Motor neuron (in vitro differentiated cells): ENCODE measurements around the gene SHISA5. TPM values are rescaled to one million over a fixed set of nuclear protein-coding genes. Genes with fewer than 3 reads are reported as not detected.

ENCODE experiments used
- ATAC-seq, 8 experiments: fragments of 200-7000 bp; cut with Tn5 transposase; replicated peaks in 6 of 8; 2 replicates each; pipeline ENCODE4 v1.8.0; 2021; ENCODE audit warnings: mild to moderate bottlenecking in 8 of 8, moderate library complexity in 8 of 8
- H3K27ac ChIP-seq, 2 donors: fragments of 250-450 bp; sonication (Bioruptor Pico); 2 replicates each; pipeline ENCODE4 v1.9.0; 2021; ENCODE audit warnings: antibody characterized with exemption in 2 of 2, mild to moderate bottlenecking in 2 of 2, moderate library complexity in 1 of 2
- H3K4me1 ChIP-seq, 2 donors: fragments of 250-450 bp; sonication (Bioruptor Pico); replicated peaks in 1 of 2; 2 replicates each; pipeline ENCODE4 v1.6.1; 2021; ENCODE audit warnings: antibody characterized with exemption in 2 of 2, mild to moderate bottlenecking in 2 of 2, moderate library complexity in 1 of 2
- H3K4me3 ChIP-seq, 5 donors: fragments of 250-450 bp; sonication (Bioruptor Pico); 2 replicates each; pipeline ENCODE4 v1.9.0; 2021; ENCODE audit warnings: antibody characterized with exemption in 5 of 5, mild to moderate bottlenecking in 5 of 5, moderate library complexity in 4 of 5
- WGBS, 10 experiments: fragments of 450-650 bp; shearing (Covaris generic); methylation state at CpG; one replicate each; pipeline ENCODE4 v1.0.0; 2022; 5-methylcytosine and 5-hydroxymethylcytosine counted together
- in situ Hi-C, 9 experiments: fragments of 400-800 bp; cut with MboI; loops; one replicate each; pipeline ENCODE4 v1.15.0; 2021; ENCODE audit warnings: low sequenced_read_pairs in 9 of 9, low pct_unique_long_range_greater_than_20kb in 2 of 9; ENCODE audit not compliant: unreplicated experiment in 9 of 9
- total RNA-seq, 8 experiments: library from RNA; unstranded; fragments of 300-600 nt; gene quantifications; 2 replicates each; pipeline versions ENCODE4 v1.2.3 to v1.2.4, GENCODE V29; 2022

SHISA5 gene
- total RNA-seq, 8 experiments from 2014 or later: 70.4 to 252 (median 93.4) TPM

DNA sequence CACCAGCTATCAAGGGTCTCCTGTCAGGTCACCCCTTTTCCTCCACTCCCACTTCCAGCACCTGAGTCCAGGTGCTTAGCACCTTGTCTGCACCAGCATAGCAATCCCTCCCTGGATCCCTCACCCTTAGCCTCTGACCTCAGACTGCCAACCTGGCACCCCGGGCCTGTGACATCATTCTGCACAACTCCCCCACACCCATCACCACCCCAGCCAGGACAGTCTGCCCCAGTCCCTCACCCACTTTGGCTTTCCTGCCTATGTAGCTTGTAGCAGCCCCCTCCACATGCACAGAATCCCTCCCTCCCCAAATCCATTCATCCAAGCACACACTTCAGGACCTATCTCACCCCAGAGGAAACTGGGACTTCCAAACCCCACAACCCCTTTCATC, 73.3 kb downstream of the SHISA5 start:
- in situ Hi-C loops: loop anchor here in 7 of 9 experiments (10.0 to 25.0 kb wide), 4 partner anchors 156 to 193 kb away; partner anchors contain the start of gene ZNF589 (in 1 of the 7)
- Histone ChIP-seq H3K4me3 (no peak overlapping the region), H3K27ac (no peak overlapping the region), H3K4me1 (peaks cover 28 to 31% of the 10 kb centered on the region in 2 donors)
- 100% methylated on average over 1 of the region's 1 CpG; no CpG with 5 or more reads in 9 of the 10 experiments for WGBS, 10 experiments
- ATAC-seq: no peak

DNA sequence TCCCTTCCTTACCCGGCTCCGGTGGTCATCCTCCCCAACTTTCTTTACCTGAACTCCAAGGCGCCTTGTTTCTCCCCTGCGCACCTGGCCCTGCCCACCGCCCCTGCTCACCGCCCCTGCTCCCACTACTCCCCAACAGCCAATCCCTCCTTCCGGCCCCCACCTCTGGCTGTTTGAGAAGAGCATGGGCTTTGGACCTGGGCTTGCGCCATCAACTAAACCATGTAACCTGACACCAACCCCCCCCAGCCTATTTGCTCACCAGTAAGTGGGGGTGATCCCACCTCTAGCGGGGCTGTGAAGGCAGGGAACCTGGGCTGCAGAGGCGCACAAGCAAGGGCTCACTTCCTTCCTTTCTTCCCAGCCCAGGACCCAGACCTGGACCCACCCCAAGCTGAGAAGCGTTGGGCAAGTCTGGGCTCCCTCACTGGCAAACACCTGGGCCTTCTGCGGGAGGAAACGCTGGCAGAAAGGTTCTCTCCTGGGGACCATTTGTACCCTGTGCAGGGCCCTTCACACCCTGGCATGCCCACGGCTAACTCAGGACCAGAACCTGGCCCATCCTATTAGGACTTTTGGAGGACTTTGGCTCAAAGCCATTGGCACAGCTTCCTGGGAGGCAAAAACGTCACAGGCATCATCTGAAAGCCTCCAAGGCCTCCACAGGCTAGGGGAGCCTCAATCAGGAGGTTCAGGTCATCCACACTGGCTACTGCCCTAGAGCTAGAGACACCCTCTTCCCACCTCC, 73.8 kb downstream of the SHISA5 start, which contains the start of gene PLXNB1:
TSS of gene PLXNB1 (minus strand) at position 127 of the 748 bp plus-strand sequence. CDS start 5,475 bp downstream, outside the sequence.
- peak within 1 kb of the TSS; percentile 93 to 94 for H3K27ac ChIP-seq
- H3K4me1 ChIP-seq: peaks cover 31 to 34% of the 10 kb centered on the region in 2 donors
- ATAC-seq: peak; percentile 0 to 45 (median 18)
- in situ Hi-C loops: loop anchor here in 7 of 9 experiments (10.0 to 25.0 kb wide), 4 partner anchors 155 to 193 kb away; partner anchors contain the start of gene ZNF589 (in 1 of the 7)
- peak within 1 kb of the TSS; percentile 82 to 93 (median 88) for H3K4me3 ChIP-seq
- 7 to 80% (median 52%) methylated on average over 1 to 4 of the region's 15 CpGs; no CpG with 5 or more reads in 5 of the 10 experiments for WGBS, 10 experiments

DNA sequence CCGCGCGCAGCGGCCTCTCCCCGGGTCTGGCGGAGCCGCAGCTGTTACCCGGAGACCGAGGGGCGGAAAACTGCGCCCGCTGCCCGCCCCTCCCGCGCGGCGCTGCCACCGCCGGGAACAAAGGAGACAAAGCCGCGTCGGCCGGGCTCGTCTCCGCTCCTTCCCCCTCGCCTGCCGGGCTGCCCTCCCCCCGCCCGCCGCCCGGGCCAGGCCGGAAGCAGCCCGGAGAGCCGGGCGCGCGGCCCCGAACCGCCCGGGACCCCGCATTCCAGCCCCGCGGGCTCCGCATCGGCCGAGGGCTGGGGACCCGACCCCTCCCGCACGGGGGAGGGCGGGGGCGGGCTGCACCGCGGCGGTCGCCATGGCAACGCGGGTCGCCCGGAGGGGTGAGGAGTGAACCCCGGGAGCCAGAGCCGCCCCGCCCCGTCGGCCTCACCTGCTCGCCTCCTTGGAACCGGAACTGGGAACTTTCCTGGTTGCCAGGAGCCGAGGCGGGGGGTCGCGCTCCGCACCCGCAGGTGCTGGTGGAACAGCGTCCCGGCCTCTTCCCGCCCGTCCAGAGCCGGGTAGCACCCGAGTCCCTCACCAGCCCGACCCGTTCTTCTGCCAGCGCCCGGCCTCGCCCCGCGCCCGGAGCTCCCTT, 74.5 kb downstream of the SHISA5 start:
- H3K4me3 ChIP-seq: peak overlapping the region; percentile 82 to 93 (median 88)
- in situ Hi-C loops: loop anchor here in 5 of 9 experiments (25.0 kb wide), 2 partner anchors 167 to 192 kb away; partner anchors contain the start of gene ZNF589 (in 1 of the 5)
- peak; percentile 11 to 77 (median 70) for ATAC-seq
- H3K4me1 ChIP-seq: peaks cover 31 to 37% of the 10 kb centered on the region in 2 donors
- peak overlapping the region; percentile 93 to 94 for H3K27ac ChIP-seq
- no CpG with 5 or more reads among the region's 86 CpGs for WGBS, 10 experiments

DNA sequence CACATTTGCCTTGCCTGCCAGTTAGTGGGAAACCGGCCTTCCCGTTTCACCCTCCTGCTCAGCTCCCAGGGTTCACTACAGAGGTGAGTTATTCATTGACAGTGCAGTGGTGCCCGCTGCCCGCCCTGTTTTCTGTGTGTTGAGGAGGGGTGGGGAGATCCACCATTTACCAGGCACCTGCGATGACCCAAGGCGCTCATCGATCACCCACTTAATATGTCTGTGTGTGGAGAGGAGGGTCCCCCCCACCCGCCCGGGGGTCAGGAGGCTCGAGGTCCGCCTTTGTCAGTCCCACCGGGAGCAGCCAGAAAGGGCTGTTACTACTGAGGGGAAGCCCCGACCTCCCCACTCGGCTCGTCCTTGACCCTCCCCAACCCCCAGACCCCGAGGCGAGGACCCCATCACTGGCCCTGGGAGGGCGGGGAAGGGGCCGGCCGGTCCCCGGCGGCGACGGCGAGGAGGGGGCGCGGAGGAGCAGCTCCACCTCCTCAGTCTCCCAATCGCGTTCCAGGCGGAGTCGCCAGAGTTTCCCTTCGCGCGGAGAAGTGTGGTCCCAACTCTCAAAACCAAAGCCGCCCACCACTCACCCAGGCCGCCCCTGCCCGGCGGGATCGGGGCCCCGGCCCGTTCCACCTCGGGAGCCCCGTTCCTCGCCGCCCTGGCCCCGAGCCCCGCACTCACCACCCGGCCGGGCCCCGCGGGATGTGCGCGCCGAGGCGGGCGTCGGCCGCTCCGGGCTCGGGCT, 75.2 kb downstream of the SHISA5 start:
- H3K4me3 ChIP-seq: peak overlapping the region; percentile 82 to 93 (median 88)
- in situ Hi-C loops: loop anchor here in 5 of 9 experiments (25.0 kb wide), 2 partner anchors 166 to 191 kb away; partner anchors contain the start of gene ZNF589 (in 1 of the 5)
- H3K4me1 ChIP-seq: peaks cover 31 to 37% of the 10 kb centered on the region in 2 donors
- H3K27ac ChIP-seq: peak overlapping the region; percentile 93 to 94
- WGBS, 10 experiments: 0% methylated on average over 2 of the region's 60 CpGs; no CpG with 5 or more reads in 9 of the 10 experiments
- peak; percentile 0 to 64 (median 52) for ATAC-seq

DNA sequence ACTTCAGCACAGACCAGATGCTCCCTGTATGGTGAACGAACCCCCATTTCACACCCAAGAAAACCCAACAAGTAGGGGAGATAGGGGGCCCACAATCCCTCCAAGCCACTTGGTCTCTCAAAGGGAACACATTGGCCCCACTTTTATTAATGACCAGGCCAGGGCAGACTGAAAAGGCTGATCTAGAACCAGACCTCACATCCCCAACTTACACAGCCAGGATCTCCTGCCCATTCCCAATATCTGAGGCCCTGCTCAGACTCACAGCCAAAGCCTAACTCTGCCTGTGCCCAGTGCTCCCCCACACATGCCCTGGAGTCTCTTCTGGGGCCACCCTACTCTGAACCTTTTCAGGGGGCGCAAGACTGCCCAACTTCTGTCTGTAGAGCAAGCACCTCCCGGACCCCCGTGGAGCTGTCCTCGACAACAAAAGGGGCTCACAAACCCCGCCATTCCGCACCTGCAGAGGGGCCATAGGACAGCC, 75.8 kb downstream of the SHISA5 start:
- H3K27ac ChIP-seq: peak overlapping the region; percentile 93 to 94
- in situ Hi-C loops: loop anchor here in 5 of 9 experiments (25.0 kb wide), 2 partner anchors 166 to 191 kb away; partner anchors contain the start of gene ZNF589 (in 1 of the 5)
- ATAC-seq: no peak
- H3K4me1 ChIP-seq: peaks cover 31 to 37% of the 10 kb centered on the region in 2 donors
- peak overlapping the region; percentile 82 to 93 (median 88) for H3K4me3 ChIP-seq
- WGBS, 10 experiments: 13 to 67% (median 20%) methylated on average over 1 to 6 of the region's 7 CpGs; no CpG with 5 or more reads in 6 of the 10 experiments

DNA sequence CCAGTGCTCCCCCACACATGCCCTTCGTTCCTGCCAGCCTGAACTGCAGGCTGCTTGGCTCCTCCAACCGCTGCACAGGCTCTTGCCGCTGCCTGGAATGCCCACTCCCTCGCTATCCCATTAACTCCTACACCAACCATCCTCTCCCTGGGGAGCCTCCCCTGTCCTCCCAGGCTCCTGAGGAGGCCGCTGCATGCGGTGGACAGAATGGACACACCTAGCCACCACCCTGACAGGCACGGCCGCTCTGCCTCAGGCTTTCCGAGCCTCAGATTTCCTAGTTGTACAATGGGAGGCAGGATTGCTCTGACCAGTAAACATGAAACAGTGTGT, 76.4 kb downstream of the SHISA5 start:
- WGBS, 10 experiments: 36 to 80% (median 80%) methylated on average over 1 to 6 of the region's 9 CpGs; no CpG with 5 or more reads in 7 of the 10 experiments
- in situ Hi-C loops: loop anchor here in 5 of 9 experiments (25.0 kb wide), 2 partner anchors 165 to 190 kb away; partner anchors contain the start of gene ZNF589 (in 1 of the 5)
- ATAC-seq: peak in 2 of 8 experiments; percentile 0 to 2
- Histone ChIP-seq H3K4me3 (peak overlapping the region in 3 of 5 donors; percentile 4 to 93 (median 88)), H3K27ac (no peak overlapping the region), H3K4me1 (peaks cover 31 to 37% of the 10 kb centered on the region in 2 donors)

DNA sequence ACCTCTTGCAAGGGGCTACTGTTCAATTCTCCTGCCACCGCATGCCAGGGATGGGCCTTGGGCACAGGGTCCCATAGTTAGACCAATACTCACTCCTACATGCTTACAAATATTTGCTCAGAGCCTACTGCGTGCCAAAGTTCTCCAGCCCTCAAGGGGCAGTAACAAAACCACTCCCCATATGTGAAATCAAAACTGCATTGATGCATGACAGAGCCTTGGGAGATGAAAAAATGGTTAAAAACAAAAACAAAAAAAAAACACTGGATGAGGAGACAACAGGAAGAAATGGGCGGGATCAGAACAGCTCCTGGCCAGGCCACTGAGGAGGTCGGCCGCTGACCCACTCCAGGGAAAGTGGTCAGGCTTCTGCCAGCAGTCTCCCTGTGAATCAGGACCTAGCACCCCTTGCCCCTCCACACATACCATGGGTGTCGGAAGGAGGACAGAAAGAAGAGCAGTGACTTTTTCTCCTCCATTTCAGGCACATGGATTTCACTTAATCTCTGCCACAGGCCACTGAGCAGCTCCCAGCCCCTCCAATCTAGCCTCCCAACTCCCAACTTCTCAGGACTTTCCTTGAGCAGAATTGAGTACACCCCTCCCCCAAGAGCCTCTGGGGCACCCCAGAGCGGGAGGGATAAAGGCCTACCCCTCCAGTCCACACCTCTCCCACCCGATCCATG, 76.9 kb downstream of the SHISA5 start:
- 33 to 100% (median 62%) methylated on average over 1 to 6 of the region's 8 CpGs; no CpG with 5 or more reads in 2 of the 10 experiments for WGBS, 10 experiments
- peak in 3 of 8 experiments; percentile 2 to 11 (median 6) for ATAC-seq
- Histone ChIP-seq H3K4me3 (peak overlapping the region in 2 of 5 donors; percentile 4 to 88), H3K4me1 (peaks cover 31 to 37% of the 10 kb centered on the region in 2 donors), H3K27ac (no peak overlapping the region)
- in situ Hi-C loops: loop anchor here in 5 of 9 experiments (25.0 kb wide), 2 partner anchors 165 to 190 kb away; partner anchors contain the start of gene ZNF589 (in 1 of the 5)

DNA sequence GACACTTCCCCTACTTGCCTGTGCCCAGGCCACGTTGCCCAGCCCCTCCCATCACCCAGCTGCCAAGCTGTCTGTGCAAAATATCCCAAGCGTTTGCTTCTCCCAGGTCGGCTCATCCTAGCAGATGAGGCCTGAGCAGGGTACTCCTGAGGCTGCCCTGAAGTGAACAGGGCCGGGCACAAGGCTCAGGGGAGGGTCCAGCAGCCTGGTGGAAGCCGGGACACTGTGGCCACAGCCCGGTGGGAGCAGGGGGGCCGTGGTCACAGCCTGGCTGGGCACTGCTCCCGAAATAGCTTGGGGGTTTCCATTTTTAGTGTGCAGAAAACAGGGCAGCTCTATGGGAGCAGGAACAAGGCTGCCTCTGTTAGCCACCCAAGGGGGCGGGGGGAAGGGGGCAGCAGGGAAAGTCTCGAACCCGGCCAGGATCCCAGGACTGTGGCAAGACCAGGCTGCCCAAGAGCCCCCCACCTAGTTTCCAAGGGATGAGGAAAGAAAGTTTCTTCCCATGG, 77.5 kb downstream of the SHISA5 start:
- H3K4me1 ChIP-seq: peaks cover 31 to 37% of the 10 kb centered on the region in 2 donors
- no peak overlapping the region for H3K27ac ChIP-seq
- in situ Hi-C loops: loop anchor here in 5 of 9 experiments (25.0 kb wide), 2 partner anchors 164 to 189 kb away; partner anchors contain the start of gene ZNF589 (in 1 of the 5)
- ATAC-seq: peak in 1 of 8 experiments; percentile 1
- H3K4me3 ChIP-seq: no peak overlapping the region
- 26 to 100% (median 78%) methylated on average over 1 to 6 of the region's 11 CpGs; no CpG with 5 or more reads in 4 of the 10 experiments for WGBS, 10 experiments

DNA sequence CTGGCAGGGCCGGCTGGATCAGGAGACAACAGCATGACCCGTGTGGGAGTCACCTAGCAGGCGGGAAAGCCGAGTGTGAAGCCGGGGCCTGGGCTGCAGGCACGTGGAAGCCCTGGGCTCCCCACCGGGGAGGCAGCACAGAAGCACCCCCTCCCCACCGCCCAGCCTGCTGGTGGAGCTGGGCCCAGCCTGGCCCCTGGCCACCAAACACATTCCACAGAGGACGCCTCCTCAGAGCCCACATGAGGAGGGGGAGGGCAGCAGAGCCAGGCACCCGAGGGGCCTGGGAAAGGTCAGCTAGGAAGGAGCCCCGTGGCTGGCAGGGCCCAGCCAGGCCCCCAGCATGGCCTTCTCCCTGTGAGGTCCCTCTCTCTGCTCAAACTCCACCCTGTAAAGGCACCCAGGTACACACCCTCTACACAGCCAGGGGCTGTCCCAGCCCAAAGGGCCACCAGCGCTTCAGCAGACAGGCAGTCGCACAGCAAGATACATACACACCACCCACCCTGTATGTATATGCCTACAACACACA, 78.6 kb downstream of the SHISA5 start:
- peaks cover 31 to 37% of the 10 kb centered on the region in 2 donors for H3K4me1 ChIP-seq

DNA sequence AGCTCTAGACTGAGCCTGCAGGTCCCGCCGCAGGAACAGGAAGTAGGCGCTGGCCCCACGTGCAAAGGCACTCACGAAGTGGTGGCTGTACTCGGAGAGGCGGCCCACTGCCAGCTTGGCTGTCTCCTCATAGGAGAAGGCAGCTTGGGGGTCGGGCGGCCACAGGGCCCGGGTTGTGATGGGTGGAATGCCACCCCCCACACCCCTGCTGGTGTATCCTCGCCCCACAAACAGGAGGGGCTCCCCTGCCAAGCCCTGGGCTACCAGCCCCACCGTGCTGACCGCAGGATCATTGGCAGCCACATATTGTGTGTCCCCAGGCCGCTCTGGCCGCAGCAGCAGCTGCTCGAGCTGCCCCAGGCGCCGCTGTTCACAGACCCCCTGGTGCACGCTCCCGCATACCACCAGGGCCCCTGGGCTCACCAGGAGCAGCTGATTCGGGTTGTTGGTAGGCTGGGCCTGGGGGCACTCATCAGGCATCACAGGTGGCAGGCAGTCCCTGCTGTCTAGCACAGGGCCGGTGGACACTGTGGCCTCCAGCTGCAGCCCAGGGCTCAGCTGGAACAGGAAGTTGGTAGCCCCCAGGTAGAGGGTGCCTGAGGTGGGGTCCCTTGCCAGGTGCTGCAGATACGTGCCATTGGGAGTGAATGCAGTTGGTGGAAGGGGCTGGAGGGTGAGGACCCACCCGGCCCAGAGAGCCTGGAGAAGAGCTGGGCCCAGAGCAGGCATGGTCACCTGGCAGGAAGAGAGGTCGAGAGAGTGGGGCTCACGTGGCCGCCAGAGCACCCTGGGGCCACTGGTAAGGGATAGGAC, 79.9 kb downstream of the SHISA5 start:
- Histone ChIP-seq H3K4me3 (no peak overlapping the region), H3K27ac (no peak overlapping the region), H3K4me1 (peaks cover 27 to 34% of the 10 kb centered on the region in 2 donors)
- in situ Hi-C loops: no loop called here
- ATAC-seq: no peak
- 91 to 100% (median 94%) methylated on average over 2 to 6 of the region's 27 CpGs; no CpG with 5 or more reads in 6 of the 10 experiments for WGBS, 10 experiments

More for the DNA sequence above, 78.6 kb downstream of the SHISA5 start:
- 72 to 100% (median 80%) methylated on average over 1 to 4 of the region's 13 CpGs; no CpG with 5 or more reads in 7 of the 10 experiments for WGBS, 10 experiments
- Histone ChIP-seq H3K4me3 (no peak overlapping the region), H3K27ac (no peak overlapping the region)
- in situ Hi-C loops: loop anchor here in 5 of 9 experiments (25.0 kb wide), 2 partner anchors 163 to 188 kb away; partner anchors contain the start of gene ZNF589 (in 1 of the 5)
- peak in 4 of 8 experiments; percentile 1 to 11 (median 8) for ATAC-seq
